Lung (tissue), 12 donors: ENCODE results near the gene ATP10D. TPM values are rescaled to one million over a fixed set of nuclear protein-coding genes. Genes with fewer than 3 reads are reported as not detected.

Experiments
- ATAC-seq: fragments of 200-7000 bp; cut with Tn5 transposase; one replicate; pipeline ENCODE4 v1.9.1; 2020; ENCODE audit warnings: moderate number of reproducible peaks; ENCODE audit not compliant: insufficient read depth, low FRiP score
- DNase-seq, 3 donors: peaks; one replicate each; pipeline ENCODE4 v3.0.0-alpha.2; 2013 to 2017
- H3K27ac ChIP-seq, 2 donors: one replicate each; pipeline ENCODE4 v1.5.1; 2013; ENCODE audit warnings: mild to moderate bottlenecking in 2 of 2, moderate library complexity in 2 of 2, control low read depth in 1 of 2, inconsistent platforms in 1 of 2, low read depth in 1 of 2, low read length in 1 of 2
- H3K27me3 ChIP-seq, 3 donors: one replicate each; pipeline ENCODE4 v1.5.1; 2013; ENCODE audit warnings: low read length in 2 of 3; ENCODE audit not compliant: control insufficient read depth in 3 of 3, insufficient read depth in 3 of 3
- H3K36me3 ChIP-seq, 4 donors: one replicate each; pipeline ENCODE4 v1.5.1; 2013; ENCODE audit warnings: low read length in 4 of 4, mild to moderate bottlenecking in 1 of 4, moderate library complexity in 1 of 4; ENCODE audit not compliant: control insufficient read depth in 4 of 4, insufficient read depth in 4 of 4
- H3K4me1 ChIP-seq, 5 donors: one replicate each; pipeline ENCODE4 v1.5.1; 2013; ENCODE audit warnings: low read length in 5 of 5, mild to moderate bottlenecking in 2 of 5, moderate library complexity in 1 of 5; ENCODE audit not compliant: control insufficient read depth in 5 of 5, insufficient read depth in 5 of 5
- H3K4me3 ChIP-seq: one replicate; pipeline ENCODE4 v1.5.1; 2013; ENCODE audit warnings: mild to moderate bottlenecking, control low read depth, moderate library complexity
- H3K9ac ChIP-seq, 2 donors: one replicate each; pipeline ENCODE4 v1.5.1; 2013; ENCODE audit warnings: low read length in 2 of 2, control low read depth in 1 of 2; ENCODE audit not compliant: insufficient read depth in 1 of 2
- H3K9me3 ChIP-seq, 4 donors: one replicate each; pipeline ENCODE4 v1.5.1; 2013; ENCODE audit warnings: low read length in 3 of 4, mild to moderate bottlenecking in 1 of 4, moderate library complexity in 1 of 4; ENCODE audit not compliant: control insufficient read depth in 4 of 4, insufficient read depth in 3 of 4
- WGBS, 2 donors: extraction: QIAGEN DNeasy Blood & Tissue Kit; methylation state at CpG; one replicate each; pipeline ENCODE4 v1.1.7; 2013; 5-methylcytosine and 5-hydroxymethylcytosine counted together
- polyA plus RNA-seq, 2 donors: library from polyadenylated mRNA; stranded (reverse); fragments of 200-250 nt; gene quantifications; one replicate each; pipeline ENCODE4 v1.2.1, GENCODE V29; 2013
- total RNA-seq, 2 donors: library from RNA; depleted of rRNA in 1 of 2; stranded (reverse); fragments of >200 nt in 1 of 2; gene quantifications; one replicate each; pipeline ENCODE4 v1.2.1, GENCODE V29; 2014 to 2021
- TF ChIP-seq, protein P1 (sequence below): IDR thresholded peaks from 2 replicates; pipeline ENCODE4 v1.5.1; 2012; ENCODE audit warnings: mild to moderate bottlenecking; ENCODE audit errors: control extremely low read depth, extremely low read depth
- donor health status: control.
- donor health status: control.
- donor health status: Bipolar disorder and iron deficiency.
- donor health status: healthy.
- donor health status: DM: yes; HTN: yes; CAD: no.

ATP10D gene
- total and polyA plus RNA-seq, 4 donors: 3.1 to 34.9 (median 14.9) TPM

DNA sequence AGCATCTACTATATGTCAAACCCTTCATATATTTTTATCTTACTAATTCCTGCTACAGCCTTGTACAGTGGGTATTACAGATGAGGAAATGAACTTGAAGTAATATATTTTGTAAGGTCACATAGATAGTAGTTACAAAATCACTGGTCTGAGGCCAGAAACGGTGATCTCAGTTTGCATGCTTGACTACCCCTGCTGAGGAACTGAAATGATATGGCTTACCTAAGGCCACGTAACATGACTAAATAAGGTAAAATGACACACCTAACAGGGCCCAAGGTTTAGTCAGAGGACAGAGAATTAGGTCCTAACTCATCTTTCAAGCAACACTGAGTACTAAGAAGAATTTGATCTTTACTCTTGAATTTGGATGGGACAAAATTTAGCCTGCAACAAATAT is 20.1 kb upstream of the ATP10D start:
- 27 to 61% methylated on average over 2 of the region's 2 CpGs for WGBS, 2 donors
- TF ChIP-seq, protein P1, sequence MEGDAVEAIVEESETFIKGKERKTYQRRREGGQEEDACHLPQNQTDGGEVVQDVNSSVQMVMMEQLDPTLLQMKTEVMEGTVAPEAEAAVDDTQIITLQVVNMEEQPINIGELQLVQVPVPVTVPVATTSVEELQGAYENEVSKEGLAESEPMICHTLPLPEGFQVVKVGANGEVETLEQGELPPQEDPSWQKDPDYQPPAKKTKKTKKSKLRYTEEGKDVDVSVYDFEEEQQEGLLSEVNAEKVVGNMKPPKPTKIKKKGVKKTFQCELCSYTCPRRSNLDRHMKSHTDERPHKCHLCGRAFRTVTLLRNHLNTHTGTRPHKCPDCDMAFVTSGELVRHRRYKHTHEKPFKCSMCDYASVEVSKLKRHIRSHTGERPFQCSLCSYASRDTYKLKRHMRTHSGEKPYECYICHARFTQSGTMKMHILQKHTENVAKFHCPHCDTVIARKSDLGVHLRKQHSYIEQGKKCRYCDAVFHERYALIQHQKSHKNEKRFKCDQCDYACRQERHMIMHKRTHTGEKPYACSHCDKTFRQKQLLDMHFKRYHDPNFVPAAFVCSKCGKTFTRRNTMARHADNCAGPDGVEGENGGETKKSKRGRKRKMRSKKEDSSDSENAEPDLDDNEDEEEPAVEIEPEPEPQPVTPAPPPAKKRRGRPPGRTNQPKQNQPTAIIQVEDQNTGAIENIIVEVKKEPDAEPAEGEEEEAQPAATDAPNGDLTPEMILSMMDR: no peak
- ATAC-seq: no peak

DNA sequence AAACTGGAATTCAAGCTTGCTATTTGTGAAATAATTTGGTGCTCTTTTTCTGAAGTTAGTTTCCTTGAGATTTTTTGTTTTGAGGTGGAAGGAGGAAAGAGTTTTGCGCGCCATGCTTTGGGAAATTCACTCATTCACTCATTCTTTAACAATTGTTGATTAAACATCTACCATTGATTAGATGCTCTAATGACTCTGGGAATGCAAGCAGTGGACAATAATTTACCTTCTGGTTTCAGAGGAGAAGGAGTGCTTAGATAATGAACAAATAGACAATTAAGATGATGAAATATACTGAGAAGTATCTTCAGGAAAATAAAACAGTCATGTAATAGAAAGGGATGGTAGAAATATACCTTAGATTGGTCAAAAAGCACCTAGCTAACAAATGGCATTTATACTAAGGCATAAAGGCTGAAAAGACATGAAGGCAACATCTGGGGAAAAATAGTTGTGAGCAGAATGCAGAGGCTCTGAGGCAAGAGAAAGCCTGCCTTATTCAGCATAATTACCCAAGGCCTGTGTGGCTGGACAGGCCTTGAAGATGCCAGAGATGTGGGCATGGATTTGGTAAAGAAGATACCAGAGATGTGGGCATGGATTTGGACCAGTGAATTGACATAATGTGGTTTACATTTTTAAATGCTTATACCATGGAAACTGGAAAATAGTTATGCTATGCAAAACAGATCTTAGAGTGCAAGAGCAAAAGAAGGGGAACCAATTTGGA is 18.9 kb upstream of the ATP10D start:
- no peaks in the 10 kb centered on the region for H3K36me3 ChIP-seq
- H3K4me1 ChIP-seq: peaks cover 0 to 15% (median 5%) of the 10 kb centered on the region in 5 donors
- H3K4me3 ChIP-seq: no peak overlapping the region
- ATAC-seq (no peak), DNase-seq (no peak)
- H3K27ac ChIP-seq: no peak overlapping the region
- no peak overlapping the region for H3K9ac ChIP-seq
- no peaks in the 10 kb centered on the region for H3K9me3 ChIP-seq
- 36 to 45% methylated on average over 2 of the region's 2 CpGs for WGBS, 2 donors
- no peaks in the 10 kb centered on the region for H3K27me3 ChIP-seq
- TF ChIP-seq, protein P1: no peak

More for the DNA sequence above, 20.1 kb upstream of the ATP10D start:
- Histone ChIP-seq H3K4me1 (peaks cover 0 to 15% (median 5%) of the 10 kb centered on the region in 5 donors), H3K27me3 (no peaks in the 10 kb centered on the region), H3K27ac (no peak overlapping the region), H3K9ac (no peak overlapping the region), H3K36me3 (peaks cover 0 to 2% (median 0%) of the 10 kb centered on the region in 4 donors), H3K9me3 (no peaks in the 10 kb centered on the region), H3K4me3 (no peak overlapping the region)
- DNase-seq: no peak

DNA sequence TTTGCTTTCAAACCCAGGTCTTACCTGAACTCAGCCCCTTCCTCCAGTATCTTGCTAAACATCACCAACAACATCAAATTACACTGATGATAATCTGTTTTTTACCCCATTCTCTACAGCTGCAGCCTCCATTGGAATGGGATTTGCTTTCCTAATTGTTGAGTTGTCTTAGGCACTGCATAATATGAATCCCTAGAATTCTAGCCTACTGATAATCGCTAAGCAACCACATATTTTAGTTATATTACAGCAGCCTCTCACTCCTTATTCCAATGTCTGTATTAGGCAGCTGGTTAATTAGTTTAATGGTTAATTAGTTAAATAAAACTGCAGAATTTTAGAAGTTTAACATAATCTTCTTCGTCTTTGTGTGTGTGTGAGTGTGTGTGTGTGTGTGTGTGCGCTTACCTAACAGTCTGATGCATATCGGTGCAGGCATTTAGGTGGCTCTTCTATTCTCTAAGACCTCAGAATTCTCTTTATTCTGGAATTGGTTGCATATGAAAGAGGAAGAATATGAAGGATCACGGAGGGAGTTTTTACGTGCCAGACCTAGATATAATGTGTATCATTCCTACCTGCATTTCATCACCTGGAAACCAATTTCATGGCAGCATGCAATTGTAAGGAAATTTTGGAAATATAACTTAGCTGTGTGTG is 16.2 kb upstream of the ATP10D start:
- Histone ChIP-seq H3K9me3 (no peaks in the 10 kb centered on the region), H3K27me3 (no peaks in the 10 kb centered on the region), H3K36me3 (no peaks in the 10 kb centered on the region), H3K27ac (no peak overlapping the region), H3K4me3 (no peak overlapping the region), H3K9ac (peak overlapping the region in 1 of 2 donors; percentile 27), H3K4me1 (peaks cover 0 to 5% (median 3%) of the 10 kb centered on the region in 5 donors)
- TF ChIP-seq, protein P1: no peak
- ATAC-seq (no peak), DNase-seq (peak in 2 of 3 donors; percentile 78 to 79)
- WGBS, 2 donors: 72 to 85% methylated on average over 6 of the region's 6 CpGs
